Measurements from ENCODE around the gene JDP2.
A peak's percentile ranks its signal among the peaks of the same experiment; 100 is the strongest.

The JDP2 gene

GRCh38 chr14:75411214-75411540 lies 16.6 kb upstream of the JDP2 start:
- DNase-seq = no peak

DNA sequence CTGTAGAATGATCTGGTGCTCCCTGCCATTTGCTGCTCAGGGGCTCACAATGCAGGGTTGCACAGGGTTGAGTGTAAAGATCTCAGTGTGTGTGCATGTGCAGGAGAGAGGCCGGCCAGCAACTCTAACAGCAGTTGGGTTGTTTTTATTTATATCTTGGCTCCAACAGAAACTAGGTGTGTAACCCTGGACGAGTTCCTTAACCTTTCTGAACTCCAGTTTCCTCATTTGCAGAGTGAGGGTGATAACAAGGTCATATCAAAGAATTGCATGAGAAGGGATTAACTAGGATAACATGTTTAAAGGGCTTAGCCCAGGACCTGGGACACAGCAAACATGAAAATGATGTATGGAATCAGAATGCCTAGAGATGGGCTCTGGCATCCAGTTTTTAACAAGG lies 14.8 kb upstream of the JDP2 start:
- no peak for DNase-seq

DNA sequence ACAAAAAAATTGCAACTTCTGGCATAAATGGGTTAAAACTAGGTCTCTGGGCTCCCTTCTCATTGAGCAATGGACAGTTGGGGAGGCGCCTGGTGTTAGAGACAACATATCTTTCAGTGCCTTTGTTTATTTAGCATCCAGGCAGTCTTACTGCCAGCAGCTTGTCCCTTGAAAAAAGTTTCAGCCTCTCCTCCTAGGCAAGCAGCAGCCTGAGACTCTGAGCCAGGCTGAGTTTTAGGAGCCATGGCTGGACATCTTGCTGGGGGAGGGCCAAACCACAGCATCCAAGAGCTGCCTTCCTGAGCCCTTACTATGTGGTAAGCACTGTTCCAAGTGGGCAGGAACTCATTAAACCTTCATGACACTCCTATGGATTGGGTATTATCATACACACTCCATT lies 10.1 kb upstream of the JDP2 start:
- no peak for DNase-seq

DNA sequence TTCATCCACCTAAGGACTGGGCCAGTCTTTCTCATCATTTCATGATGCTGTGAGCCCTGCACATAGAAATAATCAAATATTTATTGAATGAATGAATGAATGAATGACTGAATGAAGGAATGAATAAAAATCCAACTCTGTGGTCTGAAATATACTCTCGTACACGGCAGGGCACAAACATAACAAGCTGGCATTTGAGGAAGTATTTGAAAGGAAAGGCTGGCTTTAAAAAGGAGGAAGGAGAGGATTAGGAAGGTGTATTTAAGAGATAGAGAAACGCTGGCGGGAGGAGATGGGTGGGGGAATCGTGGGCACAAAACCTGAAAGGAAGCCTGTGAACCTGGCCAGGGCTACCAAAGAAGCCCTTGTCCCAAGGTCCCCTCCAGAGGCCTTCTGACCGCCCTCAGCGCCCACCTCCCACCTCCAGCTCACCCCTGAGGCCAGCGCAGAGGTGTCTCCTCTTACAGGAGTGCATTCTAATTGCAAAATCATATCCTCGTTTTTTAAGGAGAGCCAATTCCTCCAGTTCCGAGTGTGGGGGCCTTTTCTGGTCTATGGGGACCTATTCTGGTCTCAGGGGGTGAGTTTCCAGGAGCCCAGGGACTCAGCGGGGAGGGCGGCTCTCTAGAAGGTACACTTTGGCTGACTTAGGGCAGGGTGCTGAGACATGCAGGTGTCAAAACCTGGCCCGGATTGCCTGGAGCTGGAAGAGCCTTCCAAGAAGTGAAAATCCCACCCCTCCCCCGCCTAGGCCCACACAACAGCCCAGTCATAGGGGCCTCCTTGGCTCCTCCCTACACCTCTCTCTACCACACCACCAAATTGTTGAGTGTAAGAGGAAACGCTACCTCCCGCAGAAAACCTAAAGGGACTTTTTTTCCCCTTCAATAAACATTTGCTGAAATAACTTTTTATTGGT lies 8.7 kb upstream of the JDP2 start:
- DNase-seq = peak; percentile 22

- DNase-seq = no peak
Observed at GRCh38 chr14:75422169-75422568, 5.7 kb upstream of the JDP2 start.

- no peak for DNase-seq
Observed at GRCh38 chr14:75424496-75424895, 3.3 kb upstream of the JDP2 start.

DNA sequence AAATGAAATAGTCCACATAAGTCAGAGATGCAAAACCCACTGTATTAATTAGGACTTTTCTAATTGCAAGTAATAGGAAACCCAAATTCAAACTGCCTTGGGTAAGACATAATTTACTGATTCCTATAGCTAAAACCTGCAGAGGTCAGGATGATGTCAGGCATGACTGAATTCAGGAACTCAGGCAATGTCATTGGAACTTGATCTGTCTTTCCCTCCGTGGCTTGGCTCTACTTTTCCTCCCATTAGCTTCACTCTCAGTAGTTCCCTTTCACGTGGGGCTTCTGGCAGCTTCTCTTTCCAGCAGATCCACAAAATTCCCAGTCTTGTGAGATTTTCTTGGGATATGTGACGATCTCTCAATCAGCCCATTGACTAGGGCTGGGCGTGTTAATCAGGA lies 2.4 kb upstream of the JDP2 start:
- no peak for DNase-seq

GRCh38 chr14:75426332-75427125 lies 1.3 kb upstream of the JDP2 start:
- no peak for DNase-seq

DNA sequence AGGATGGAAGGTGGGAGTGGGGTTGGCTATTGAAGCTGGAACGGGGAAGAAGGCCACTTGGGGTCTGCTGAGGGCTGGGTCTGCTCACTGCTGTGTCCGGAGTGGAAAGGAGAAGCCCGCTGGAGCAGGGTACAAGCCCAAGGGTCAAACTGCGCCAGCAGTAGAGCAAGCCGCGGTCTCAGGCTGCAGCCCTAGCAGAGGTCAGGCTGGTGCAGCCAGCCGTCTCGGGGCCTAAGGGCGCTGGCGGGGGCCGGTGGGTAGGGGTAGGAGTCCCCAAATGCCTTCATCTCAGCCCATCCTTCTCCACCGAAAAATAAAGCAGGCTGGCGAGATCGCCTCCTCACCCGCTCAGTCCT lies 718 bp upstream of the JDP2 start:
- no peak for DNase-seq

- no peak for DNase-seq
Observed at GRCh38 chr14:75428230-75429104, 645 bp downstream of the JDP2 start.

GRCh38 chr14:75429562-75429961 lies 1.7 kb downstream of the JDP2 start:
- no peak for DNase-seq

GRCh38 chr14:75430116-75430515 lies 2.3 kb downstream of the JDP2 start:
- DNase-seq = no peak

DNA sequence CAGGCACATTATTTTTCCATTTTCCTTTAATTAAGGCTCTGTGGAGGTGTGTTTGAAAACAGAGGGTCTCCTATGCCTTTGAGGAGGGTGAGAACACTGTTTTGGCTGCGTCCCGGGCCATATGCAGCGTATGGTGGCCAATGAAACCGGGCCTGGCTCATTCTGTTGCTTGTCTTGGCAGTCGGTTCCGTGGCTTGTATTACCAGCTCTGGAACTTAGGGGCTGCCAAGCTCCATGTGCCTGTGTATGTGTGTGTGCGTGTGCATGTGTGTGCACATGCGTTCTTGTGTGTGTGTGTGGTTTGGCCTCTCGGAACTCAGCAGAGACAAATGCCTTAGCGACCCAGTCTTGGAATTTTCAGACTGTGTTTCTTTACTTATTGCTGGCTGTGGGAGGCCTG lies 2.7 kb downstream of the JDP2 start:
- no peak for DNase-seq

DNA sequence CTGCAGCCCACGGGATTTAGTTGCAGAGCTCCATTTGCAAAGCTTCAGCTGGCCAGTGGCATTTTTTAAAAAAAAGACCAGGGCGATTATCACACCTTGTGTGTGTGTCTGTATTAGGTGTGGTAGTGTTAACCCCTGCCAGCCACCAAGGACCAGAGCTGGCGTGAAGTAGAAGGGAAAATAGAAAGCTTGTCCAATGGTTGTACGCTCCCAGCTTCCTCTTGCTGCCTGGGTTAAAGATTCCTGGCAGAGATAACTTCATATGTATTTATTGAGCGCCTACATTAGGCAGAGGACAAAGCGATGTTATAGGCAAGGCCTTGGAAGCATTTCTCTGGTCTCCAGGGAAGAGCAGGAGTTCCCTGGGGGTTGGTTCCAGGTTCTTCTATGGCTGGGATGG lies 3.2 kb downstream of the JDP2 start:
- DNase-seq = no peak

DNA sequence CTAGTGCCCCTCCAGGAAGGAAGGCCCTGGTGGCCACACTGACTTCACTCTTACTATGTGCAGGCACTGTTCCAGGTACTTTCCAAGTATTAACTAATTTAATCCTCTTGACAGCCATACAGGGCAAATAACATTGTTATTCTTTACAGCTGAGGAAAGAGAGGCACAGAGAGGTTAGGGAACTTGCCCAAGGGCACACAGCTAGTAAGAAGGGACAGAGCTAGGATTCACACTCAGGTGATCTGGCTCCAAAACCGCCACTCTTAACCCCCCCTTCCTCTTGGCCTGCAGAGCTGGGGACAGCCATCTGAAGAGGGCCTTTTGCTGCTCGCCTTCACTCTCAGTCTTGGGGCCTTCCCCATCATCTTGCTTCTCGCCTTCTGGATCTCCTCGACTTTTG lies 4.0 kb downstream of the JDP2 start:
- no peak for DNase-seq

GRCh38 chr14:75432411-75432810 lies 4.6 kb downstream of the JDP2 start:
- no peak for DNase-seq

- DNase-seq = no peak
Observed at GRCh38 chr14:75433631-75434071, 5.8 kb downstream of the JDP2 start.

- no peak for DNase-seq
Observed at GRCh38 chr14:75434138-75434889, 6.5 kb downstream of the JDP2 start.

- no peak for DNase-seq
Observed at GRCh38 chr14:75434890-75435248, 7.0 kb downstream of the JDP2 start.

- DNase-seq = no peak
Observed at GRCh38 chr14:75435473-75435872, 7.7 kb downstream of the JDP2 start.

DNA sequence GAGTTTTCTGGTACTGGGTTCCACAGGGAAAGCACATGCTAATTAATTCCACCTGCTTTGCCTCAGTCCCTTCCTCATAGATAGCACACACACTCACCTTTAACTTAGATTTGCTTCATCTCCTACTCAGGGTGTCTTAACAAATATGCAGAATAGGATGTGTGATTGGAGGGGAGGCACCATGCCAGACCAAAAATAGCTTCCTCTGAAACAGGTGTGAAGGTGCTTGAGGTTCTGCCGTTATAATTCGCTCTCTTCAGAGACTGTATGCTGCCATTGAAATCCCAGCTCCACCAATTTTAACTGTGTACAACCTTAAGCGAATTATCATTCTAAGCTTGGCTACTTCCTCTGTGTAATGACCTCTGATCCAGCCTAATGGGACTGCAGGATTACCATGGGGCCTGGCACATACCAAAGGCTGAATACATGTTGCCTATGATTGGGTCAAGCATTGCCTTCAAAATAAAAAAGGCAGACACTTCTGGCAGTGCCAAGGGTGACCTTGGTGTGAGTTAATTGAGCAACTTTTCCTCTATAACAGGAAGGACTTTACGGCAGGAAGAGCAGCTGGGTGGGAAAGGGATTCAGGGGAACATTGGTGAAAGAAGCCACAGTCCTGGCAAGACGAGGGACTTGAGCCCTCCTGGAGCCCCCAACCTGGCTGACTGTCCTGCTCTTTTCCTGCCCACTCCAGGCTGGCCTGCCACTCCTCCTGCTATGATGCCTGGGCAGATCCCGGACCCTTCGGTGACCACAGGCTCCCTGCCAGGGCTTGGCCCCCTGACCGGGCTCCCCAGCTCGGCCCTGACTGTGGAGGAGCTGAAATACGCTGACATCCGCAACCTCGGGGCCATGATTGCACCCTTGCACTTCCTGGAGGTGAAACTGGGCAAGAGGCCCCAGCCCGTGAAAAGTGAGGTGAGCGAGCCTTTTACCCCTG lies 9.7 kb downstream of the JDP2 start:
- no peak for DNase-seq
